ENCODE results near the gene MAP1A.

The MAP1A gene

GRCh38 chr15:43517354-43518196, at the start of gene MAP1A:
TSS of gene MAP1A (plus strand) at chr15:43517608. CDS start at chr15:43521474, 3,866 bp downstream.
- peak in 1 of 2 experiments; percentile 48 for DNase-seq

GRCh38 chr15:43469867-43470266, 47.5 kb upstream of the MAP1A start:
- DNase-seq: no peak

GRCh38 chr15:43471975-43472374, 45.4 kb upstream of the MAP1A start:
- no peak for DNase-seq

GRCh38 chr15:43473885-43474284, 43.5 kb upstream of the MAP1A start:
- DNase-seq: no peak

GRCh38 chr15:43483297-43484128, 33.9 kb upstream of the MAP1A start:
- DNase-seq: no peak

- DNase-seq: no peak
These were observed 33.0 kb upstream of the MAP1A start for GRCh38 chr15:43484455-43484854.

- no peak for DNase-seq
These were observed 30.0 kb upstream of the MAP1A start for GRCh38 chr15:43487271-43487895.

GRCh38 chr15:43488790-43489189, 28.6 kb upstream of the MAP1A start:
- no peak for DNase-seq

GRCh38 chr15:43489191-43489590, 28.2 kb upstream of the MAP1A start:
- no peak for DNase-seq

- DNase-seq: no peak
These were observed 25.1 kb upstream of the MAP1A start for GRCh38 chr15:43492266-43492665.

GRCh38 chr15:43492673-43493601, 24.5 kb upstream of the MAP1A start, which contains the start of gene TP53BP1:
TSS of gene TP53BP1 (minus strand) at chr15:43493156. CDS start at chr15:43493043, 113 bp downstream.
- DNase-seq: peak; percentile 89 to 97

GRCh38 chr15:43493703-43494472, 23.5 kb upstream of the MAP1A start:
- no peak for DNase-seq

GRCh38 chr15:43498990-43499389, 18.4 kb upstream of the MAP1A start:
- DNase-seq: no peak

- DNase-seq: no peak
These were observed 17.8 kb upstream of the MAP1A start for GRCh38 chr15:43499635-43500034.

GRCh38 chr15:43505738-43506137, 11.7 kb upstream of the MAP1A start:
- DNase-seq: no peak

- no peak for DNase-seq
These were observed 9.0 kb upstream of the MAP1A start for GRCh38 chr15:43508421-43508820.

GRCh38 chr15:43508991-43509659, 8.3 kb upstream of the MAP1A start:
- DNase-seq: no peak

GRCh38 chr15:43509660-43510199, 7.7 kb upstream of the MAP1A start:
- DNase-seq: no peak

GRCh38 chr15:43510200-43511011, 7.0 kb upstream of the MAP1A start:
- peak; percentile 96 to 99 for DNase-seq

Data from NCI-H526 (cell line).